Lower leg skin (tissue), 4 donors: ENCODE measurements around the gene DIP2B. TPM values are rescaled to one million over a fixed set of nuclear protein-coding genes. Genes with fewer than 3 reads are reported as not detected.

Source experiments
- DNase-seq, 2 donors: peaks; one replicate each; pipeline ENCODE4 v3.0.0-alpha.2; 2019; ENCODE audit warnings: low spot score in 2 of 2
- H3K4me3 ChIP-seq: fragments of 200-600 bp; sonication (generic); 2 replicates; pipeline ENCODE4 v1.5.1; 2017; ENCODE audit warnings: mild to moderate bottlenecking, low read depth; ENCODE audit not compliant: poor library complexity, severe bottlenecking
- CTCF ChIP-seq, 3 donors: fragments of 450-650 bp; IDR thresholded peaks; one replicate each; pipeline ENCODE4 v1.5.1; 2016; ENCODE audit warnings: antibody characterized with exemption in 3 of 3, mild to moderate bottlenecking in 3 of 3, moderate library complexity in 2 of 3
- POLR2A ChIP-seq, 2 donors: fragments of 450-650 bp; IDR thresholded peaks; one replicate each; pipeline ENCODE4 v1.6.1; 2016 to 2017; ENCODE audit warnings: antibody characterized with exemption in 2 of 2, mild to moderate bottlenecking in 1 of 2, moderate library complexity in 1 of 2
- WGBS, 2 donors: methylation state at CpG; one replicate each; pipeline ENCODE4 v1.1.5; 2018; 5-methylcytosine and 5-hydroxymethylcytosine counted together
- intact Hi-C: fragments of 100-400 bp; cut with DNase I; formaldehyde crosslinking; loops from one replicate; pipeline ENCODE4 v1.15.0; 2023; ENCODE audit warnings: low total_unique reads
- total RNA-seq, 4 donors: library from RNA; depleted of rRNA; stranded (reverse); fragments of >200 nt; gene quantifications; one replicate each; pipeline ENCODE4 v1.1.0, GENCODE V29; 2016

Gene DIP2B
- total RNA-seq, 4 donors from 2014 or later = 56.9 to 104 (median 68.6) TPM

GRCh38 chr12:50533203-50533584 is 28.4 kb downstream of the DIP2B start:
- no peak for DNase-seq
- 66 to 69% methylated on average over 2 of the region's 2 CpGs for WGBS, 2 donors
- intact Hi-C loops = no loop called here
- no peak overlapping the region for H3K4me3 ChIP-seq
- no peak for TF ChIP-seq CTCF (IDR thresholded peaks at IDR 0.05)
- TF ChIP-seq POLR2A (IDR thresholded peaks at IDR 0.05) = no peak

DNA sequence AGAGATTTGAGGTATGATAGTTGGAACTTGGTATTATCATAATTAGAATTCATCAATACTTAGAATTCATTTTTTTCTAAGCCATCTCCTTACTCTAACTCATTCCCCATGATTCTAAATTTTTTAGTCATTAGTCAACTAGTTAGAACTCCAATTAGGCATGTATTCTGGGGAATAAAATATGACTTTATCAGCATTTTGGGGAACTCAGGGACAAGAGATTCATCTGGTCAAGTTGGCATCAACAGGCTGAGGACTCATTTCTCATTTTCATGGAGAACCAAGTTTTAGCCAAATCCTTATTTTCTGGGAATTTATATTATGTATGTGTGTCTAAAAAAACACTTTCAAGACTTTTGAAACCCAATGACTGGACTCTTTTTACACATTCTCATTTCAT is 29.2 kb downstream of the DIP2B start:
- intact Hi-C loops = no loop called here
- H3K4me3 ChIP-seq = no peak overlapping the region
- TF ChIP-seq CTCF (IDR thresholded peaks at IDR 0.05) = no peak
- TF ChIP-seq POLR2A (IDR thresholded peaks at IDR 0.05) = no peak
- DNase-seq = no peak

- WGBS, 2 donors = 63 to 70% methylated on average over 4 of the region's 4 CpGs
- no peak for DNase-seq
- H3K4me3 ChIP-seq = no peak overlapping the region
- TF ChIP-seq CTCF (IDR thresholded peaks at IDR 0.05) = no peak
- no peak for TF ChIP-seq POLR2A (IDR thresholded peaks at IDR 0.05)
- intact Hi-C loops = no loop called here
Measured at GRCh38 chr12:50536831-50537537, 32.2 kb downstream of the DIP2B start.

GRCh38 chr12:50537538-50537919 is 32.7 kb downstream of the DIP2B start:
- H3K4me3 ChIP-seq = no peak overlapping the region
- intact Hi-C loops = no loop called here
- WGBS, 2 donors = 42 to 59% methylated on average over 1 of the region's 1 CpG
- DNase-seq = no peak
- TF ChIP-seq CTCF (IDR thresholded peaks at IDR 0.05) = no peak
- TF ChIP-seq POLR2A (IDR thresholded peaks at IDR 0.05) = no peak

DNA sequence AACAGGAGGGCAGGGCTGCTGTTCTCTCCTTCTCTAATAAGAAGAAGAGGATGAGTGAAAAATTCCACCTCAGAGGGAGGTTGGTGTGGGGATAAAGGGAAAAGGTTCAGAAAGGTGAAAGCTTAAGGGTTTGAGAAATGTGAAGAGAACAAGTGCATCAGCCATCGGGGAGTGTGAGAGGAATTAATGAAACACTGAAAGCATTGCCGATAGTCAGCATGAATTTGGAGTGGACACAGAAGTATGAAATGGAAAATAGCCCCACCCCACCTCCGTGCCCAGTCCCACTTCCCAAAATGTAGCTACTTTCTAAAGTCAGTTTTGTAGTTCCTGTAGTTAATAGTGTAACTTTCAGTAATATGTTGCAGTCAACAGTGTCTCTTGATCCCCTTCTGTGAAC is 33.4 kb downstream of the DIP2B start:
- intact Hi-C loops = no loop called here
- DNase-seq = no peak
- H3K4me3 ChIP-seq = no peak overlapping the region
- TF ChIP-seq CTCF (IDR thresholded peaks at IDR 0.05) (no peak), POLR2A (IDR thresholded peaks at IDR 0.05) (no peak)
- 43 to 46% methylated on average over 3 of the region's 3 CpGs for WGBS, 2 donors

DNA sequence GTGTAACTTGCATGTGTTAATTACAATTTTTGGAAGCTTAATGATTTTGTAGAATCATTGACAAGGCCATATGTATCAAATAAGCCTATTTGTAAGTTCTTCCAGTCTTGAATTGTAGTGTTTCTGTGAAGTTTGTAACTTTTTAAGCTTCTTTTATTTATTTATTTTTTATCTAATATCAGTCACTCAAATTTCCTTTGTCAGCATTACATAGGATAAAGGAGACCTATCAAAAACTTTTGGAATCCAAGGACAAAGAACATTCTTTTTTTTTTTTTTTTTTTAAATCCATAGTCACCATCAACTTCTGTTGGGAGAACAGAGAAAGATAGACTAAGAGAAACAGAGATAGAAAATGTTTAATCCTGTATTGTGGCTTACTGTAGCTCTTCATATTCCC is 36.4 kb downstream of the DIP2B start:
- H3K4me3 ChIP-seq = no peak overlapping the region
- intact Hi-C loops = no loop called here
- no peak for DNase-seq
- no peak for TF ChIP-seq POLR2A (IDR thresholded peaks at IDR 0.05)
- no peak for TF ChIP-seq CTCF (IDR thresholded peaks at IDR 0.05)
